ENCODE measurements around the gene LRRC66.

DNA sequence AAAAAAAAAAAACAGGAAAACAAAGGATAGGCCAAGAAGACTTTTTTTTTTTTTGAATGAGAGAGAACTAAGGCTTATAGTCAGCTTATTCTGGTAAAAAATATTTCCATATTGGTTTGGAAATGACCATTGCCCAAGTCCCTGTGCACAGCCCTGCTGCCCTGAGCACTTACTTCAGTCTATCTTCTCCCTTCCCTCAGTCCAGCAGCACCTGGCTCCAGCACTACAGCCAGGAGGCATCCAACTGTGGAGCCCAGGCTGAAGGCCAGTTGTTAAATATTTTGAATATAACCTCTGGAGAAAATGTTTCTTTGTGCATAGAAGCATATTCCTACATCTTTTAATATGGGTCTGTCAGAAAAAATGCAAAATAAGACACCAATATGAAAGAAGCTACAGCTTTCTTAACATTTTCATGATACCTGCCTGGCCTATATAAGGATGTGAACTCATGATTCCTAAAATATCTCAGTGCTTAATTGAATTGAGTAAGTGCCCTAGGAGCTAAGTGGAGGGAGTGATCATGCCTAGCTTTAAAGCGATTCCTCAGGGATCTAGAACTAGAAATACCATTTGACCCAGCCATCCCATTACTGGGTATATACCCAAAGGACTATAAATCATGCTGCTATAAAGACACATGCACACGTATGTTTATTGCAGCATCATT lies 14.4 kb downstream of the LRRC66 start:
- TF ChIP-seq, protein P1, sequence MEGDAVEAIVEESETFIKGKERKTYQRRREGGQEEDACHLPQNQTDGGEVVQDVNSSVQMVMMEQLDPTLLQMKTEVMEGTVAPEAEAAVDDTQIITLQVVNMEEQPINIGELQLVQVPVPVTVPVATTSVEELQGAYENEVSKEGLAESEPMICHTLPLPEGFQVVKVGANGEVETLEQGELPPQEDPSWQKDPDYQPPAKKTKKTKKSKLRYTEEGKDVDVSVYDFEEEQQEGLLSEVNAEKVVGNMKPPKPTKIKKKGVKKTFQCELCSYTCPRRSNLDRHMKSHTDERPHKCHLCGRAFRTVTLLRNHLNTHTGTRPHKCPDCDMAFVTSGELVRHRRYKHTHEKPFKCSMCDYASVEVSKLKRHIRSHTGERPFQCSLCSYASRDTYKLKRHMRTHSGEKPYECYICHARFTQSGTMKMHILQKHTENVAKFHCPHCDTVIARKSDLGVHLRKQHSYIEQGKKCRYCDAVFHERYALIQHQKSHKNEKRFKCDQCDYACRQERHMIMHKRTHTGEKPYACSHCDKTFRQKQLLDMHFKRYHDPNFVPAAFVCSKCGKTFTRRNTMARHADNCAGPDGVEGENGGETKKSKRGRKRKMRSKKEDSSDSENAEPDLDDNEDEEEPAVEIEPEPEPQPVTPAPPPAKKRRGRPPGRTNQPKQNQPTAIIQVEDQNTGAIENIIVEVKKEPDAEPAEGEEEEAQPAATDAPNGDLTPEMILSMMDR (conservative IDR thresholded peaks at IDR 0.05) = no peak
- TF ChIP-seq EZH2 (IDR thresholded peaks at IDR 0.05; ENCODE audit: low read depth) = no peak

Data from PC-9 (cell line).